ENCODE measurements around the gene HUNK.
"Not testable (repeated sequence)": the region's sequence is repeated elsewhere in the genome, so short reads cannot be mapped to it uniquely, and the experiment has no call there.

Gene HUNK

GRCh38 chr21:32008714-32009113, 135.9 kb downstream of the HUNK start:
- no peak for DNase-seq

- DNase-seq = no peak
Measured at GRCh38 chr21:32009263-32009662, 136.4 kb downstream of the HUNK start.

GRCh38 chr21:32015461-32016139, 142.8 kb downstream of the HUNK start:
- no peak for DNase-seq

GRCh38 chr21:32018381-32018780, 145.6 kb downstream of the HUNK start:
- DNase-seq = no peak

GRCh38 chr21:32020564-32020963, 147.7 kb downstream of the HUNK start:
- no peak for DNase-seq

GRCh38 chr21:32021319-32021994, 148.6 kb downstream of the HUNK start:
- no peak for DNase-seq

GRCh38 chr21:32022146-32022545, 149.3 kb downstream of the HUNK start:
- DNase-seq = no peak

GRCh38 chr21:32030146-32030652, 157.4 kb downstream of the HUNK start:
- DNase-seq = no peak

- DNase-seq = no peak
Measured at GRCh38 chr21:32034850-32035249, 162.0 kb downstream of the HUNK start.

GRCh38 chr21:32035617-32036016, 162.8 kb downstream of the HUNK start:
- DNase-seq = no peak

GRCh38 chr21:32036756-32037155, 163.9 kb downstream of the HUNK start:
- DNase-seq = no peak

- DNase-seq = not testable (repeated sequence)
Measured at GRCh38 chr21:32038751-32039150, 165.9 kb downstream of the HUNK start.

GRCh38 chr21:32043458-32043857, 170.6 kb downstream of the HUNK start:
- DNase-seq = no peak

GRCh38 chr21:32044205-32045180, 171.7 kb downstream of the HUNK start:
- no peak for DNase-seq

- no peak for DNase-seq
Measured at GRCh38 chr21:32046191-32046590, 173.4 kb downstream of the HUNK start.

GRCh38 chr21:32048353-32048752, 175.5 kb downstream of the HUNK start:
- no peak for DNase-seq
